ENCODE data around the gene ANKRD33B. TPM values are rescaled to one million over a fixed set of nuclear protein-coding genes. Genes with fewer than 3 reads are reported as not detected.
"Not testable (repeated sequence)": the region's sequence is repeated elsewhere in the genome, so short reads cannot be mapped to it uniquely, and the experiment has no call there.

Gene ANKRD33B
- total RNA-seq, 2 donors from 2014 or later, result 0.61 to 1.8 TPM

DNA sequence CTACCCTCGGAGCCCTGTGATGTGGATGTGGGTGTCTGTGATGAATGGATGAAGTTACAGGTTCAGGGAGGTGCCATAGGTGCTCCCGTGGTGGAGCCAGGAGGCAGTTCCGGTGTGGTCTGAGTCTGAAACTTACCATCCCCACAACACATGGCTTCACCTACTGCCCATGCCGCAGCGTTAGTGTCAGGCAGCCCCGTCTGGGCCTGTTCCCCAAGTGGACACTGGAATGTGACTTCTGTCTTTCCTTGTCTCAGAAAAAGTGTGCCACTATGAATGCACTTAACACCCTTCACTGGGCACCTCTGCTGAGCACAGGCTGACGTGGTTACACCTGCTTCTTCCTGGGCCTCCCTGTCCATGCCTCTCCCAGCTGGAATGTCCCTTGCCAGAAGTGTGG is 8.6 kb downstream of the ANKRD33B start:
- DNase-seq, result no peak
- no peak for ATAC-seq
- intact Hi-C loops (cut with DNase I, micrococcal nuclease), result no loop called here

DNA sequence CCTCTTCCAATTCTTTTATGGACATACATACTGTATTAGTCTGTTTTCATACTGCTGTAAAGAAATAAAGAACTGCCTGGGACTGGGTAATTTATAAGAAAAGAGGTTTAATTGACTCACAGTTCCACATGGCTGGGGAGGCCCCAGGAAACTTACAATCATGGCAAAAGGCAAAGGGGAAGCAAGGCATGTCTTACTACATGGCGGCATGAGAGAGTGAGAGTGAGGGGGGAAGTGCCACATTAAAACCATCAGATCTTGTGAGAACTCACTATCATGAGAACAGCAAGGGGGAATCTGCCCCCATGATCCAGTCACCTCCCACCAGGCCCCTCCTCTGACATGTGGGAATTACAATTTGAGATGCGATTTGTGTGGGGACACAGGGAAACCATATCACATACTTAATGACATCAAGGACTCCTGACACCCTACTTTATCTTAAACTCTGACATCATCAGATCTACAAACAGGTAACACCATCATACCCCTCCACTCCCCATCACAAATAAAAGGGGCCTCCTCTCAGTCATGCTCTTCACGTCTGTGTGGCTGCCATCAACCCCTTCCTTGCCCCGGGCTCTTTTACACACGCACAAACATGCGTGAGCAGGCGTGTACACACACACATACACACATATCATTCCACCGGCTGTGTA is 9.7 kb downstream of the ANKRD33B start:
- intact Hi-C loops (cut with DNase I, micrococcal nuclease), result no loop called here
- no peak for DNase-seq

DNA sequence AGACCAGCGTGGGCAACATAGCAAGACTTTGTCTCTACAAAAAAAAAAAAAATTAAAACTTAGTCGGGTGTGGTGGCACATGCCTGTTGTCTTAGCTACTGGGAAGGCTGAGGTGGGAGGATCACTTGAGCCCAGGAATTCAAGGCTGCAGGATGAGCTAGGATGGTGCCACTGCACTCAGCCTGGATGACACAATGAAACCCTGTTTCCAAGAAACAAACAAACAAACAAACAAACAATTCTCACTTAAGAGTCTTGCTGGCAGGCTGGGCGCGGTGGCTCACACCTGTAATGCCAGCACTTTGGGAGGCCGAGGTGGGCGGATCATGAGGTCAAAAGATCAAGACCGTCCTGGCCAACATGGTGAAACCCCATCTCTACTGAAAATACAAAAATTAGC is 11.0 kb downstream of the ANKRD33B start:
- intact Hi-C loops (cut with DNase I, micrococcal nuclease); DNase-seq; ATAC-seq: not testable (repeated sequence)

More for the DNA sequence above, 9.7 kb downstream of the ANKRD33B start:
- ATAC-seq, result no peak

DNA sequence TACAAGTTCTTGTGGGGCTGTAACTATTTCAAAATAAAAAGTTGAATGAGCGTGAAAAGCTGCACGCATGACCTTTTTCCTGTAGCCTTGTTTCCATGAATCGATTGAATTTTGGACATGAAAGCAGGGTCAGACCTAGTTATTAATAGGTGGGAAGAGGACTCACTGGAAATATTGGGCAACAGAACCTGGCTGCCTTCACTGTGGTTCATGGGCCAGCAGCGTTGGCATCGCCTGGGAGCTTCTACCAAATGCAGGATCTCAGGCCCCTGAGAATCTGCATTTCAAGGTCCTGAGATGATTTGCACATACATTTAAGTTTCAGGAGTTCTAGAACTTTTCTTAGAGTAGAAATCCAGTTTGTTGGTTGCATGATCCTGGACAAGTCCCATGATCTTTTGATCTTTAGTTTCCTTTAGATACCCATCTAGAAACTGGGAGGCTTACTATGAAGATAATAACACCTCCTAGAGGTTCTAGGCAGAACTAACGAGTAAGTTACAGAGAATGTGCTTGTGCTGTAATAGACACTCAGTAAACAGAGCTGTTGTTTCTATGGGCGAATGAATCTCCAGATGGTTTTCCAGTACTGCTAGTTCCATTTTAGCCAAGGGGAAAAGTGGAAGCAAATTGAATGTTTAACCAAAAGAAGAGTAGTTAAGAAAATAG is 12.4 kb downstream of the ANKRD33B start:
- DNase-seq (no peak), ATAC-seq (no peak)
- intact Hi-C loops (cut with DNase I, micrococcal nuclease), result no loop called here

DNA sequence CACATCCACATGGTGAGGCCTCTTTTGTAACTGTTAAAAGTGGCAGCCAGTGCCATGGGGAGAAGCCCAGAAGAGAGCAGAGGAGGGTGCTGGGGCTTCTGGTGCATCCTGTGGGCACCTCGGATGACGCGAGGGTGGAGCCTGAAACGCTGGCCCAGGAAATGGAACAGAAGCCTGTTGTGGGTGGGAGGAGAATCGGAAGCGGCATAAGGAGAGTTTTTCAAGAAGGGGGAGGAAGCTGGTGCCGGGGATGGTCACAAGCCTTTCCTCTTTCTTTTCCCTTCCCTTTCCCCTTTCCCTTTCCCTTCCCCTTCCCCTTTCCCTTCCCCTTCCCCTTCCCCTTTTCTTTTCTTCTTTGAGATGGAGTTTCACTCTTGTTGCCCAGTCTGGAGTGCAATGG is 12.9 kb downstream of the ANKRD33B start:
- no peak for DNase-seq
- intact Hi-C loops (cut with DNase I, micrococcal nuclease), result no loop called here
- no peak for ATAC-seq

DNA sequence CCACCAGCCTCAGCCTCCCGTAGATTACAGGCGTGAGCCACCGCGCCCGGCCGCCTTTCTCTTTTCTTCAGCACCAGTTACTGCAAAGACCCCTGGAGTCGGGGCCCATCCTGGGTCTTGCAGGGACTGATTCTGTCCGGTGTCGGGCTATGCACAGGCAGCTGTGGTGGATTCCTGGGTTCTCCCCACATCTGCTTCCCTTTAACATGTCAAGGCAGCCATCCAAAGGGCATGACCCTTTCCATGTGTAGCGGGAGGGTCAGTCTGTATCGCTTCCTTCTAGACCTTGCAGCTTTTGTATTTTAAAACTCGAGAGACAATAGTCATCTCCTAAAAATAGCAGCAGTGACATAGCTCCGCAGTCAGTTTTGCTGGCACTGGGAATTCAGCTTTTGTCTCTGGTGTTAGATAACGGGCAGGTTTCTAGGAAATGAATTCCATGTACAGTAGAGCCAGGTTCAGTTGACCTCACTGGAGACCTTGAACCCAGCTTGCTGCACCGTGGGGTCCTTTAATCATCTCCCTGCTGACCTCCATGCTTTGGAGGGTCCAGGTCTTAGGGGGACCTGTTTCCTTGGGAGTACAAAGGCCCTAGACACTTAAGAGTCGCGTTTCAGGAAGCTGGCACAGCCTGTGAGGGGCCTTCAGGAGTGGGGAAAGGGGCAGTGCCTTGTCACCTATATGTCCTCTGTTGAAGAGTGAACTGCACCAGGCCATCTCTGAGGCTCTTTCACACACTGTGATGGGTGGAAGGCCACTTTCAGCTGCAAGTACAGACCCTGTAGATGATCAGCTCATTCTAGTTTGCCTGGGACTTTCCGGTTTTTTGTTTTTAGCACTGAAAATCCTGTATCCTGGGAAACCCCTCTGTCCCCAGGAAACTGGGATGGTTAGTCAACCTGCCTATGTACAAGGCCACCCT is 13.8 kb downstream of the ANKRD33B start:
- intact Hi-C loops (cut with DNase I, micrococcal nuclease), result no loop called here
- DNase-seq (no peak), ATAC-seq (no peak)

DNA sequence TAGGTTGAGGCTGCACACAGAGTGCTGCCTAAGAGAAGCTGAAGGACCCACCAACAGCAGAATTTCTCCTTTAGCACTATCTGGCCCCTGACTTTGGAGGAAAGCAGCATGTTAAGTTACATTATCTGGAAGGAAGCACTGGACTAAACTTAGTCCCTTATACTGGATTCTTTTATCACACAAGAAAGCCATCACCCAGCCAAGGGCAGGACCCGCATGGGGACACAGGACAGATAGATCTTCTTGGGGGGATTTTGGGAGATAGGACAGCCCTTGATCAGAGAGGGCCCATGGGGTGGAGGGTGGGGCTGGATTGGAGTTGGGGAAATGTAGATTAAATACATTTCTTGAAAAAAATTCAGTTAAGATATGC is 14.4 kb downstream of the ANKRD33B start:
- intact Hi-C loops (cut with DNase I, micrococcal nuclease), result no loop called here
- no peak for ATAC-seq
- no peak for DNase-seq

DNA sequence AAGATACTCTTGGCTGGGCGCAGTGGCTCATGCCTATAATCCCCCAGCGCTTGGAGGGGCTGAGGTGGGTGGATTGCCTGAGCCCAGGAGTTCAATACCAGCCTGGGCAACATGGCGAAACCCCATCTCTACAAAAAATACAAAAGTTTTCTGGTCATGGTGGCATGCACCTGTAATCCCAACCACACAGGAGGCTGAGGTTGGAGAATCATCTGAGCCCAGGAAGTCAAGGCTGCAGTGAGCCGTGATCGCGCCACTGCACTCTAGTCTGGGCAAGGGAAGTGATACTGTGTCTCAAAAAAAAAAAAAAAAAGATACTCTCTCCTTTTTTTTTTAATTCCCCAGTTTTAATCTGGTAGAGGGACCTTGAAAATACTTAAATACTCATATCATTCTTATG is 15.0 kb downstream of the ANKRD33B start:
- ATAC-seq (no peak), DNase-seq (no peak)
- intact Hi-C loops (cut with DNase I, micrococcal nuclease), result no loop called here

DNA sequence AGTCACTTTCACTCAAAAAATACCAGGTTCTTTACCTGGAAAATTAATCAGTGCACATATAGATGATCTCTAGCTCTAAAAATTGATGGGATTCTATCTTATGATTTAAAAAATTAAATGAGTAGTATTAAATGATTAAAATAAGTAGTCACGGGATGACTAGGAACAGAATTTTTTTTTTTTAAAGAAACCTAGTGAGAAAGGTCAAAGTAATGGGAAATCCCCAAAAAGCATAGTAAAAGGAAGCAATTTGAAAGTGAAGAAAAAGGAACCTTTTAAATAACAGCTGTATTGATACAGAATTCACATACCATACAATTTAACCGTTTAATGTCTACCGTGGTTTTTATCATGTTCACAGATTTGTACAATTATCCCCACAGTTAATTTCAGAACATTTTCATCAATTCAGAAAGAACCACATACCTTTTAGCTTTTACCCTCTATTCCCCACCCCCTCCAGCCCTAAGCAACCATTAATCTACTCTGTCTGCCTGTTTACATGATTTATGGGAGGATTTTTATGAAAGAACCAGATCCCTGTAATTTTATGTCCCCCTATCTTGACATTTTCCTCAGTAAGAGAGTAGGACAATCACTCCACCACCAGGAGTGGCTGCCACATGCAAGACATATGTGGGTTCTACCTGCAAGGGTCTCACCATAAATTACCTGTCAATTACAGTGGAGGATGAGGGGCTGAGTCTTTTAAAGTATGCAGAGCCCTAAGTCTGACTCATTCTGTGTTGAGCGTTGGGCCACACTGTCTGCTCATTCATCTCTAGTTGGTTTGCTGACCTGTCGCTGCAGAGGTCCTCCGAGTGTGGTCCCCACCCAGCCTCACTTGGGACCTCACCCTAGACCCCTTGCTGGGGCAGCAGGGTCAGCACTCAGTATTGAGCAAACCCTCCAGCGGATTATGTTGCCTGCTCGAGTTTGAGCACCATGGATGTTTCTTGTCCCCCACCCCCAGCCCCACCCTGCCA is 16.0 kb downstream of the ANKRD33B start:
- no peak for DNase-seq
- intact Hi-C loops (cut with DNase I, micrococcal nuclease), result no loop called here
- no peak for ATAC-seq

DNA sequence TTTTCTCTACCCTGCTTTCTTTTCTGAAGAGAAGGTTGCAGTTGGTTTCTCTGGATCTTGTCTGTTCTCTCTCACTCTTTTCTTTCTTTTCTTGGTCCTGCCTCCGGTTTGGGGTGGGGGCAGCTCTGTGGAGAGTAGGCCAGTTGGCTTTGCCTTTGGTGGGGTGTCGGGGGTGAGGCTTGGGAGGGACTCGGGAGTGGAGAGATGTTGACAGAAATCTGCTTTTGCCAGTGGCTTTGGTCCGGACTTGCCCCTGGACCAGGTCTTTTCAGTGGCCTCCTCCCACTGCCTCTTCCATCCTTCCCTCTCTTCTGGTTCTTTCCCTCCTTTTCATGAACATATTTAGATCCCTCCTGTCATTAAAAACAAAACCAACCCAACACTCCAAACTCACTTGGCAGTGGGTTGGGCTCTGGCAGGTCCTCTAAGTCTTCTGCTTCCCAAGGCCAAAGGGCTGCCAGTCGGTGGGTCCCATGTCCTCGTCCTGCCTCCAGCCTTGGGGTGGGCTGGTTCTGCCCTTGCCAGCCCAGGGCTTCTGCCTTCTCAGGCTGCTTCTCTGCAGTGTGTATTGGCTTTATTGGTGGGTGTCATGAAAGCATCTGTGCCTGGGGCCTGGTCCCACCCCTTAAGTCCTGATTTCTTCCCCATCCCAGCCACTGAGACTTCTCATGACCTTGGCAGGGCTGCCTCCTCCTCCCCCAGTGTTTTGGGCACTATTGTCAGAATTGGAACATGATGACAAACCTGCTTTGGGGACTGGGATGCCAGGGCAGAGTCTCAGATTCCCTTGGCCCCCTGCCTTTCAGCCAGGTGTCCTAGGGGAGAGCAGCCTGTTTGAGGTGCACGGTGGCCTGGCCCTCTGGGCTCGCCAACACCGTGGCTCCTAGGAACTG is 16.9 kb downstream of the ANKRD33B start:
- intact Hi-C loops (cut with DNase I, micrococcal nuclease), result no loop called here
- DNase-seq, result no peak
- ATAC-seq, result no peak

DNA sequence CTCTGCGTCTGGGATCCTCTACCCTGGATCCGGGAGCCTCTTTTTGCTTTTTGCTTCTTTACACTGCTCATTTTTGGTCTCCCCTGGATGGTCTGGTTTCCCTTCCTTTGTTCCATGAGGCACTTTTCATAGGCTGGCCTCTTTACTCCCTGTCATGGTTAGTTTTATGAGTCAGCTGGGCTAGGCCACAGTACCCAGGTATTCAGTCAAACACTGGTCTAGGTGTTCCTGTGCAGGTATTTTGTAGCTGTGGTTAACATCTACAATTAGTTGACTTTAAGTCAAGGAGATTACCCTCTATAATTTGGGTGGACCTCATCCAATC is 17.5 kb downstream of the ANKRD33B start:
- no peak for ATAC-seq
- intact Hi-C loops (cut with DNase I, micrococcal nuclease), result no loop called here

DNA sequence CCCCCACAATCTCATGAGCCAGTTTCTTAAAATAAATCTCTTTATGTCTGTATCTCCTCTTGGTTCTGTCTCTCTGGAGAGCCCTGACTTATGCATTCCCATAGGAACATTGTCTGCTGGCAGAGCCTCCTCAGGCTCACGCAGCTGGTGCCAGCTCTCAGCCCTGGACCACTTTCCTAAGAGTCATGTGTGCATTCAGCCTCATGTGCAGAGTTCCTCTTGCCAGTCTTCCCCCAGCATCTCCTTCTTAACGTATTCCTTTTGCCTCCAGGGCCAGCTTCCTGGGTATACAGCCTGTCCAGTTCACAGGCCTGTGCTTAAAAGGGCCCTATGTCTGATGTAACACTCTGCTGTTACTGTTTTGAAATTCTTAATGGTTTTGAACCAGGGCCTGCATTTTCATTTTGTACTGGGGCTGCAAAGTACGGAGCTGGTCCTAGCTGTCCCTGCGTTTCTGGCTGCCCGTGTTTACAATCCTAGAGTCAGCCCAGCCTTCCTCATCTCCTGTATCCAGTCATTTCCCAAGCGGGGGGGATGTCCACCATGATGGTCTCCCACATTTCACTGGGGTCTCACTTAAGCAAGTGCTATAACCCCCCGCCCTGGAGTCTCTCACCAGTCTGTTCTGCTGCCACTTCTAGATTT is 18.1 kb downstream of the ANKRD33B start:
- no peak for ATAC-seq
- intact Hi-C loops (cut with DNase I, micrococcal nuclease), result no loop called here
- no peak for DNase-seq

More for the DNA sequence above, 17.5 kb downstream of the ANKRD33B start:
- no peak for DNase-seq

DNA sequence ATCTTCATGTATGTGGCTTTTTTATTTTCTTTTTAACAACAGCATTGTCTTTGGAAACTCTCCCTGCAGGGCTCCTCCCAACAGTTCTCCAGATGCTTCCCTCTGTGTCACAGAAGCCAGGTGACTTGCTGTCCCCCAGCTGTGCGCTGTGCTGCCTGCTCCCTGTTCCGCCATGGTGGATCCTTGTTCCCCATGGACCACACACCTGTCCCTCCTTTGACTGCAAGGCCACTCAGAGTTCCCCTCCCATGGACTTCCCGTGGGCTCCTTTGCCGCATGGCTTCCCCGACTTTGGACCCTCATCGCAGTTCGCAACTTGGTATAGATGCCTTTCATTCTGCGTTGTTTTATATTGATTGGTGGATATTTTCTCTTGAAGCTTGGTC is 18.6 kb downstream of the ANKRD33B start:
- no peak for DNase-seq
- no peak for ATAC-seq
- intact Hi-C loops (cut with DNase I, micrococcal nuclease), result no loop called here

DNA sequence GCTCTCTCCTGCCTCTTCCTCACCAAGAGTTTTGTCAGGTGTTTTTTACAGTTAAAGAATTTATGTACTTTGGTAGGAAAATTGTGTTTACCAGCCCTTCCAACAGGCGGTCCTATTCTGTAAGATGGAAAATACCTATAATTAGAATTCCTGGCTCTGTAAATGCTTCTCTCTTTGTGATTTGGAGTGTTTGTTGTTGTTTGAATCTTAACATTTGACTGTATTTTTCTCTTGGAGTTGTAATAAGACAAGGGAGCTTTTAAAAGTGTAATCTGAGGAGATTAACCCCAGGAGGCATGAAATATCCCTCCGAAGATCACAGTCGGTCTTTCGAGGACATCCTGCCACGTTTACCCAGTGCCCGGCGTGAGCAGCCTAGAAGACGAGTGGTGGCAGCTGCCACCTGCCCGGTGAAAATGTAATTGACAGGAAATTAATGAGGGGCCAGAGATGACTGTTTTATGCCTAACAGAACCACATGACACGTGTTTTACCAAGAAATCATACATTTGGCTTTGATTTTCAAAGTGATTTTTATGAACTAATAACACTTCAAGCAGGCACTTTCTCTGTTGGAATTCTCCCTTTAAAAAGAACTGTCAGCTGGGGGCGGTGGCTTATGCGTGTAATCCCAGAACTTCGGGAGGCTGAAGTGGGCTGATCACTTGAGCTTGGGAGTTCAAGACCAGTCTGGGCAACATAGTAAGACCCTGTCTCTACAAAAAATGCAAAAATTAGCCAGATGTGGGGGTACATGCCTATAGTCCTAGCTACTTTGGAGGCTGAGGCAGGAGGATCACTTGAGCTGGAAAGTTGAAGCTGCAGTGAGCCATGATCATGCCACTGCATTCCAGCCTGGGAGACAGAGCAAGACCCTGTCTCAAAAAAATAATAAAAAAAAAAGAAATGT is 20.0 kb downstream of the ANKRD33B start:
- ATAC-seq (no peak), DNase-seq (no peak)
- intact Hi-C loops (cut with DNase I, micrococcal nuclease), result no loop called here

DNA sequence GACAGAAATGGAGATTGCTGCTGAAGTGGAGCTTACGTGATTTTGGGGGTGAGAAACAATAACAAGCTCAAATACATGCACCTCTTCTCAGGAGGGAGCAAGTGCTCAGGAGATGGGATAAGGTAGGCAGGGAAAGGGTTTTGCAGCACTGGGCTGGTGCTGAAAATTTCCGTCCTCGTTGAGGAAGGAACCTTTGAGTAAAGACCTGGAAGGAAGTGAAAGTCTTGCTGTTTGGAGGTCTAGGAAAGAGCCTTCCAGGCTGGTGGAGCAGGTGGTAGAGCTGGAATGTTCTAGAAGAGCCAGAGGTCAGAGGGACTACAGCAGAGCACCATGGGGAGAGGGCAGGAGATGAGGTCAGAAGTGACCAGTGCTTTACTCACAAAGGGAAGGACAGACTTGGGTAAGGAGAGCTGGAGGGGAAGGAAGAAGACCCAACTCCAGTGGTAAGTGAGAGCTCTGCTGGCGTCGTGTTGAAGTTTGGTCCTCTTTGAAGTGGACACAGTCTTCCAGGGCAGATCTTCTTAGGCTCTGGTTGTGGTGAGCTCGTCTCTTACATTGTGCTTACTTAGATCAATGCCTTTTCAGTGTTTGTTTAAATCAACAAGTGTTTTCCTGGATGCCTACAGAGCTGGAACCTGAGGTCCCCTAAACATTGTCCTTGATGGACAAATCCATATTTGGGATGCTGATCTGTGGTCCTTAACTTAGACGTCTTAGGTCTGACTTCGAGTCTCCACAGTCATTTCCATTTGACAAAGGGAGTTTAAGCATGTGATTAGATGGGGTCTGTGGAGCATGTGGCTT is 21.0 kb downstream of the ANKRD33B start:
- ATAC-seq, result no peak
- DNase-seq, result no peak
- intact Hi-C loops (cut with DNase I, micrococcal nuclease), result no loop called here

DNA sequence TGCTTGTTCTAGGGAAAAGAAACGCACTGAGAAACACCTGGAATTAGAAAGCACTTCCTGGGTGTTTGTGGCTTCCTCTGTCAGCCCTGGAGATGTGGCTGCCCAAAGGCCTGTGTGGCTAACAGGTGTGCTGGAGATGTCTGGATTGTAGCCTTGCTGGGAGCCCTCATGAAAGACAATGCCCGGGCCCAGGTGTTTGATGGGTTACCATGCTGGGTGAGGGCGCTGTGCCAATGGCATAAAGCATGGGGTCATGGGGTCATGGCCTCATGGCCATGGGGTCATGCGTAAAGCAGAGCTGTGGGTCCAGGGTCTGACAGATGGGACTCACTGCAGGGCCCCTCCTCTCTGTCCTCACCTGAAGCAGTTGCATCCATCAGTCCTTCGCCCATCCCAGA is 21.6 kb downstream of the ANKRD33B start:
- ATAC-seq (no peak), DNase-seq (no peak)
- intact Hi-C loops (cut with DNase I, micrococcal nuclease), result no loop called here
